ENCODE data around the gene GTPBP6.
"Not testable (repeated sequence)": the region's sequence is repeated elsewhere in the genome, so short reads cannot be mapped to it uniquely, and the experiment has no call there.

The GTPBP6 gene

DNA sequence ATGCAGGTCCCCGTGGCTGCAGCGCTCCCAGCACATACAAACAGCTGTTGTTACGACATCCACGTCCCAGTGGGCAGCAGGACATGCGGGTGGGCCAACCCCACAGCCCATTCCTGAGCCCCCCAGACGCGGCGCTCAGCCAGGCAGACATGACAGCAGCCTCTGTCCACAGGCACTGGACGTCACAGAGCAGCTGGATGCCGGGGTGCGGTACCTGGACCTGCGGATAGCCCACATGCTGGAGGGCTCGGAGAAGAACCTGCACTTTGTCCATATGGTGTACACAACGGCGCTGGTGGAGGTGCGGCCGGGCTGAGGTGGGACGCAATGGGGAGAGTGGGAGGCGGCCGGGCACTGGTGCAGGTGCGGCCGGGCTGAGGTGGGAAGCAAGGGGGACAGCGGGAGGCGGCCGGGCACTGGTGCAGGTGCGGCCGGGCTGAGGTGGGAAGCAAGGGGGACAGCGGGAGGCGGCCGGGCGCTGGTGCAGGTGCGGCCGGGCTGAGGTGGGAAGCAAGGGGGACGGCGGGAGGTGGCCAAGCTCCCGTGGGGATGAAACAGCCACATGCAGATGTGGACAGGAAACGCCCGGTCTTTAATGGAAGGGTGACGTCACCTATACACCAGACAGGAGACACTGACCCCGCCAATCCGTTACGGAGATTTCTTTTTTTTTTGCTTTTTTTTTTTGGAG lies 28.0 kb downstream of the GTPBP6 start:
- no peak for DNase-seq (ENCODE audit: low spot score)

DNA sequence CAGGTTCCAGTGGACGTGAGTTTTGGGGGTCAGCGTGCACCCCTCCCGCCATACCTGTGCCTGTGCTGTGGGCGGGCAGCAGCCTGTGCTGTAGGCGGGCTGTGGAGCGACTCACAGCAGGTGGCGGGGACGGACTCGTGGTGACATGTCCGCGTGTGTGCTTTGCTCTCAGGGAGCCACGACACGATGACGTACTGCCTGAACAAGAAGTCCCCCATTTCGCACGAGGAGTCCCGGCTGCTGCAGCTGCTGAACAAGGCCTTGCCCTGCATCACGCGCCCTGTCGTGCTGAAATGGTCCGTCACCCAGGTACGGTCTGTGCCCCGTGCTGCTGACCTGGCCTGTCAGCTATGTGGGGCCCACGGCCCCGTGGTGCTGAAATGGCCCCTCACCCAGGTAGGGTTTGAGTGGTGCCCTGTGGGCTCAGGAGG lies 30.0 kb downstream of the GTPBP6 start:
- no peak for DNase-seq (ENCODE audit: low spot score)

DNA sequence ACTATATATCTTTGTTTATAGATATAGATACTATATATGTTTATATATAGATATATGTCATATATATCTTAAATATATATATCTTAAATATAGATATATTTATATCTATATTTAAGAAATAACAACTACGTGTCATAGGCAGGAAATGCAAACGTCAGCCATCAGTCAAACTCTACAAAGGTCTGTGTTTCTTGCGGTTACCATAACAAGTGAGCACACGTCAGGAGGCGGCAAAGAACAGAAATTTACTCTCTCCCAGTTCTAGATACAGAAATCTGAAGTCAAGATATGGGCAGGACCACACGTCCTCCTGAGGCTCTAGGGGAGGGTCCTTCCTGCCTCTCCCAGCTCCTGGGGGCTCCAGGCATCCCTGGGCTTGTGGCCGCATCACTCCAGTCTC lies 30.9 kb downstream of the GTPBP6 start:
- no peak for DNase-seq (ENCODE audit: low spot score)

DNA sequence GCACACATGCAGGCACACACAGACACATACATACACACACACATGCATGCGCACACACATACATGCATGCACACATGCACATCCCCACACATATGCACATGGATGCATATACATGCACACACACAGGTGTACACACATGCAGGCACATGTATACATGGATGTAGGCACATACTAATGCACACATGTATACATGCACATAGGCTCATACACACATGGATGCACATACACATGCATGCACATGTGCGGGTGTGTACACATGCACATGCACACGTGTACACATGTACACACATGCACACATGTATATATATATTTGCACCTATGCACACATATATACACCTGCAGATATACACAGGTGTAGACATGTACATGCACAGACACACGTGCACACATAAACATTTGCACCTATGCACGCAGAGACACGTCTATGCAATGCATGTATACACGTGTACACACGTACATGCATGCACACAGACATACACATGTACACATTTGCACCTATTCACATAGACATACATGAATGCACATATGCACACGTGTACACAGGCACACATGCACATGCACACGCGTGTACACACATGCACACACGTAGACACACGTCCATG lies 33.4 kb downstream of the GTPBP6 start:
- no peak for DNase-seq (ENCODE audit: low spot score)

DNA sequence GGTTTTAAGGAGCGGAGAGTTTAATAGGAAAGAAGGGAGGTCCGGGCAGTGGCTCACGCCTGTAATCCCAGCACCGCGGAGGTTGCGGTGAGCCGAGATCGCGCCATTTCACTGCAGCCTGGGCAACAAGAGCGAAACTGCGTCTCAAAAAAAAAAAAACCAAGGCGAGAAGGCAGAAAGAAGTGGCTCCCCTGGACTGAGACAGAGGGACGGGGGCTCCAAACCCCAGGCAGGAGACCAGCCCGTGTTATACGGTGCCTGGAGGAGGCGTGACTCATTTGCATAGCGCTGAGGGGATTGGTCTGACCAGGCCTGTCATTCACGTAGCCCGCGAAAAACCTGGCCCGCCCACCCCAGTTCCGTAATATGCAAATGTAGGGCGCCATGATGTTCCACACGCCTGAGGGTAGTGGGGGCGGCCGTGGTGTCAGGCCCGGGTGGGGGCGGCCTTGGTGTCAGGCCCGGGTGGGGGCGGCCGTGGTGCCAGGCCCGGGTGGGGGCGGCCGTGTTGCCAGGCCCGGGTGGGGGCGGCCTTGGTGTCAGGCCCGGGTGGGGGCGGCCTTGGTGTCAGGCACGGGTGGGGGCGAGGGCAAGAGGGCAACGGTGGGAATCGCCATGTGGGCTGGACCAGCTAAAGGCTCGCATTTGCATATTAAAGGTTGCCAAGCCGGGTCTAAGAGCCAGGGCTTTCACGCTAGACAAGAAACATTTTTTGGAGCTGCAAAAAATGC lies 35.3 kb downstream of the GTPBP6 start:
- DNase-seq (ENCODE audit: low spot score) = no peak

DNA sequence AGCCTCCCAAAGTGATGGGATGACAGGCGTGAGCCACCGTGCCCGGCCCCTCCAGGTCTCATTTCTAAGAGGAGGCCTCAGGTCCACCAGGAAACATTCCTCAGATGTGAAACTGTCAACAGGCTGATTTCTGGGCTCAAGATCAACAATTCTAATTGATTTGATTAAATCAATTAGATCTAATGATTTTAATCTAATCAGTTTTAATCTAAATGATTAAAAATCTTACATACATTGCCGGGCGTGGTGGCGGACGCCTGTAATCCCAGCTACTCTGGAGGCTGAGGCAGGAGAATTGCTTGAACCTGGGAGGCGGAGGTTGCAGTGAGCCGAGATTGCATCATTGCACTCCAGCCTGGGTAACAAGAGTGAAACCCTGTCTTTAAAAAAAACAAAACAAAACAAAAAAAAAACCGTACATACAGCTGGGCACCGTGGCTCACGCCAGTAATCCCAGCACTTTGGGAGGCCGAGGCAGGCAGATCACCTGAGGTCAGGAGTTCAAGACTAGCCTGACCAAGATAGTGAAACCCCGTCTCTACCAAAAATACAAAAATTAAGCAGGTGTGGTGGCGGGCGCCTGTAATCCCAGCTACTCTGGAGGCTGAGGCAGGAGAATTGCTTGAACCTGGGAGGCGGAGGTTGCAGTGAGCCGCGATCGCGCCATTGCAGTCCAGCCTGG lies 36.5 kb downstream of the GTPBP6 start:
- DNase-seq (ENCODE audit: low spot score) = not testable (repeated sequence)

DNA sequence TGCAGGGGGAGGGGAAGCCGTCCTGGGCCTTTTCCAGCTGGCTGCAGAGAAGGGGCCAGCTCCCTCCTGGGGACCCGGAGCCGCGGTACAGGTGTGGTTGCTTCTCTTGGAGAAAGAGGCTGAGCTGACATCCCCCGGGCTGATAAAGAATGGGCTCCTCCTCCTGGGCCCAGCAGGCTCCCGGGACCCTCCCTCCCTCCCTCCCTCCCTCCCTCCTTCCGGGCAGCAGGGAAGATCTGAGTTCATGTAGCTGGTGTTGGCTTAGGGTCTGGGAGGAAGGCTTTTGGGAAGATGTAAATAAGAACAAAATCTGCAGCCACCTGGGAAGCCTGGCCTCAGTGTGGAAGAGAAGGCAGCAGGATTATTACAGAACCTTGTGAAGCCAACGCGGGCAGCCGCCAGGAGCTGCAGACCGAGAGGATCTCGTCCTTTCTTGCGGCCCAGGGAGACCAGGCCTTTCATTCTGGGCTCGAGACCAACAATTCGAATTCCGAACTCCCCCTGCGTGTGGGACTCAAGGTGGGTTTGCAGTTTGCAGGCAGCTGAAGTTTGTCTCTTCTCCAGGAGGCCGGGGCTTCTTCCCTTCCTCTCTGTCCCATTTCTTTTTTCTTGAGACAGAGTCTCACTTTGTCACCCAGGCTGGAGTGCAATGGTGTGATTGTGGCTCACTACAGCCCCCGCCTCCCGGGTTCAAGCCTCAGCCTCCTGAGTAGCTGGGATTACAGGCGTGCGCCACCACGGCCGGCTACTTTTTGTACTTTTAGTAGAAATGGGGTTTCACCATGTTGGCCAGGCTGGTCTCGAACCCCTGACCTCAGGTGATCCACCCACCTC lies 37.2 kb downstream of the GTPBP6 start, which contains the start of gene PLCXD1:
Gene PLCXD1, plus strand, starts transcription at position 216 of the 834 bp plus-strand sequence. CDS start 2,807 bp downstream, outside the sequence.
- no peak for DNase-seq (ENCODE audit: low spot score)

DNA sequence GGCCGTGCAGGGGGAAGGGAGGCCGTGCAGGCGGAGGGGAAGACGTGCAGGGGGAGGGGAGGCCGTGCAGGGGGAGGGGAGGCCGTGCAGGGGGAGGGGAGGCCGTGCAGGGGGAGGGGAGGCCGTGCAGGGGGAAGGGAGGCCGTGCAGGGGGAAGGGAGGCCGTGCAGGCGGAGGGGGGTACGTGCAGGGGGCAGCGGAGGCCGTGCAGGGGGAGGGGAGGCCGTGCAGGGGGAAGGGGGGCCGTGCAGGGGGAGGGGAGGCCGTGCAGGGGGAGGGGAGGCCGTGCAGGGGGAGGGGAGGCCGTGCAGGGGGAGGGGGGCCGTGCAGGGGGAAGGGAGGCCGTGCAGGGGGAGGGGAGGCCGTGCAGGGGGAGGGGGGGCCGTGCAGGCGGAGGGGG lies 37.9 kb downstream of the GTPBP6 start:
- not testable (repeated sequence) for DNase-seq (ENCODE audit: low spot score)

DNA sequence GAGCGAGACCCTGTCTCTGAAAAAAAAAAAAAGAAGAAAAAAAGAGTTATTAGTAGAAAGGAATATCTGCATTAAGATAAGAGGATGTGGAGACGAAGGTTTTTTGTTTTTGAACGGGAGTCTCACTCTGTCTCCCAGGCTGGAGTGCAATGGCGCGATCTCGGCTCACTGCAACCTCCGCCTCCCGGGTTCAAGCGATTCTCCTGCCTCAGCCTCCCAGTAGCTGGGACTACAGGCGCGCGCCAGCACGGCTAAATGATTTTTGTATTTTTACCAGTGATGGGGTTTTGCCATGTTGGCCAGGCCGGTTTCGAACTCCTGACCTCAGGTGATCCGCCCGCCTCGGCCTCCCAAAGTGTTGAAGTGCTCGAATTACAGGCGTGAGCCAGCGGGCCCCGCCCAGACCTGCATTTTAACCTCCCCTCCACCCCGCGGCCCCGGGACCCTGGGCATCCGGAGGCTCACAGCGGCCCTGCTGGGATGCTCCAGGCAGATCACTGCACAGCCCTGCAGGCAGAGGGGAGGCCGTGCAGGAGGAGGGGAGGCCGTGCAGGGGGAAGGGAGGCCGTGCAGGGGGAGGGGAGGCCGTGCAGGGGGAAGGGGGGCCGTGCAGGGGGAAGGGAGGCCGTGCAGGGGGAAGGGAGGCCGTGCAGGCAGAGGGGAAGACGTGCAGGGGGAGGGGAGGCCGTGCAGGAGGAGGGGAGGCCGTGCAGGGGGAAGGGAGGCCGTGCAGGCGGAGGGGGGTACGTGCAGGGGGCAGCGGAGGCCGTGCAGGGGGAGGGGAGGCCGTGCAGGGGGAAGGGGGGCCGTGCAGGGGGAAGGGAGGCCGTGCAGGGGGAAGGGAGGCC lies 38.6 kb downstream of the GTPBP6 start:
- DNase-seq (ENCODE audit: low spot score) = not testable (repeated sequence)

DNA sequence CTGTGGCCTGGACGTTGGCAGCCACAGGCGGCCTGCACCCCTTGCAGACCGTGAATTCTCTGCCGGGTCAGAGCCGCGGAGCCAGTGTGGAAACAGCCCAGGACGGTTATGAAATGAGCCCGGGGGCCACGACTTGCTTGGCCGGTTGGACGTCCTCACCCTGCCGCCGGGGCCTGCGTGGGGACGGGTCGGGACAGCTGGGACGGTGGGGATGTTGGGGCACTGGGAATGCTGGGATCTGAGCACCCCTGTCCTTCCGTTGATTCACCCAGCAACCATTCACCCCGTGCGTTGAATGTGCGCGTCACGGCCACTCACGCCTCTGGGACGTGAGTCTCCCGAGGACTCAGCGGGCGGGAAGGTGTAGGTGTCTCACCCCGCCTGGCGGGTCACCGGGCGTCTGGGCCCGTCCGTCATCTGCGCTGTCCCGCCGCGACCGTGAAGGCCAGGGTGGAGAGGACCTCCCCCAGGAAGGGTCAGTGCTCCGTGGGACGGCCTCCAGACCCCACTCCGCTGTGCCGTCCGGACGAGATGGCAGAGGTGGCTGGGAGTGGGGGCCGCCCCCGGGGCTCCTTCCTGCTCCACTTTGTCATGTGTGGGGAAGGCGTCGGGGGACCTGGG lies 41.9 kb downstream of the GTPBP6 start:
- no peak for DNase-seq (ENCODE audit: low spot score)

DNA sequence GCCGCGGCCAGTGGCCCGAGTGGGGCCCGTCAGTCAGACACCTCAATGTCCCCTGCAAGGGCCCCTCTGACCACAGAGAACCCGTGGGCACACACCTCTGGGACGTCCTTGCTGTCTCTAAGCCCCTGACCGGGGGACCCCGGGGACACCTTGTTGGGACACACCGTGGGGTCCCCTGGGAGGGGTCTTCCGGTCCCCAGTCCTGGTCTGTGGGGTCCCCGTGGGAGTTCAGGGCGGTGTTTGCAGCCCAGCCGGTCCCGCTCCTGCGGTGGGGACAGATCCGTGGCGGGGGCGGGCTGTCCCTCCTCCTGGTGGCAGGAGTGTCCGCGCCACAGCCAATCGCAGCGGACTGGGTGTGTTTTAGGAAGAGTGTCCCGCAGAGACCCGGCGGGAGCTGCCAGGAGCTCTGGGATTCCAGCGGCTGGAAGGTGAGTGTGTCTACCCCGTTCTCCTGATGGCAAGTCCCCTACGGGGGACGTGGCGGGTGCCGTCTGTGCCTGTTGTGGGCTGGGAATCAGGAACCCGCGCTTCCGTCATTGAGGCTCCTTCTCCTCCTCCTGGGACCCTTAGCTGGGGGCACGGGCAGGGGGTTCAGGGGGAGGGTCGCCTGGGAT lies 42.5 kb downstream of the GTPBP6 start:
- peak; percentile 75 for DNase-seq (ENCODE audit: low spot score)

DNA sequence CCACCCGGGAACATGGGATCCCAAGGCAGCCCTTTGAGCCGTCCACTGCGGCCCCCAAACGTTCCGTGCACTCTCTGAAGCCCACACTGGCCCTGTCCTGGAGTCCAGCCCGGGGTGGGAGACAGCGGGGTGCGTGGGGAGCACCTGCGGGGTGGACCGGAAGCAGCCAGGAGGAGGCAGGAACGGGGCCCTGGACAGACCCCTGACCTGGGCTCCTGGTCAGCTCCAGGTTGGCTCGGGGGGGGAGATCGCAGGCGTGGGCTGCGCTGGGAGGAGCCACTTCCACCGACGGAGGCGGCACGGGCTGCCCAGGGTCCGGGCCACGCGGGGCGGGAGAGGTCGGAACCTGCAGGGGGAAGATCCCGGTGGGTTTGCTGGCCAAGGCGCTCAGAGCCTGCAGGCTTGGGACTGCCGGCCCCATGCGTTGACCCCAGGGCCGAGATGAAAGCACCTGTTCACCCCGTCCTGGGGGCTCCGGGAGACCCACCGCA lies 43.1 kb downstream of the GTPBP6 start:
- no peak for DNase-seq (ENCODE audit: low spot score)

DNA sequence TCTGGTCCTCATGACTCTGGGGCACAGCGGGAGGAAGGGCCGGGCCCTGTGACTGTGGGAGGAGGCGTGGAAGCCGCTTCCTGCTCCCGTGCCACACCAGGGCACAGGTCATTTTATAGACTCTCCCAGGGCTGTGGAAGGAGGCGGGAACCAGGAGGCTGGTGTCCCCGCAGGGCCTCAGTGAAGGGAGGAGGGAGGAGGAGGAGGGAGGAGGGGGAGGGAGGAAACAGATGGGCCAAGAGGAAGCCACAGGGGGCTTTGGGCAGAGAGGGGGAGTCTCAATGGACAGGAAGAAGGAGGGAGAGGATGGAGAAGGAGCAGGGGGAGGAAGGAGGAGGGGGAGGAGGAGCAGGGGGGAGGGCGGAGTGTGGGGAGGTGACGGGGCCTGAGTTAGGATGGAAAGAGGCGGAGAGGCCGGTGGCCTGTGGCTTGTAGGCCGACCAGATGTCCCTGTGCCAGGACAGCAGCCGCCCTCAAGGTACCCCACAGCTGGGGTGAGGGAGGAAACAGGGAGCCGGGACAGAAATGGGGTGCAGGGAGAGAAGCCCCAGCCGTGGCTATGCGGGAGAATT lies 43.6 kb downstream of the GTPBP6 start:
- DNase-seq (ENCODE audit: low spot score) = no peak

DNA sequence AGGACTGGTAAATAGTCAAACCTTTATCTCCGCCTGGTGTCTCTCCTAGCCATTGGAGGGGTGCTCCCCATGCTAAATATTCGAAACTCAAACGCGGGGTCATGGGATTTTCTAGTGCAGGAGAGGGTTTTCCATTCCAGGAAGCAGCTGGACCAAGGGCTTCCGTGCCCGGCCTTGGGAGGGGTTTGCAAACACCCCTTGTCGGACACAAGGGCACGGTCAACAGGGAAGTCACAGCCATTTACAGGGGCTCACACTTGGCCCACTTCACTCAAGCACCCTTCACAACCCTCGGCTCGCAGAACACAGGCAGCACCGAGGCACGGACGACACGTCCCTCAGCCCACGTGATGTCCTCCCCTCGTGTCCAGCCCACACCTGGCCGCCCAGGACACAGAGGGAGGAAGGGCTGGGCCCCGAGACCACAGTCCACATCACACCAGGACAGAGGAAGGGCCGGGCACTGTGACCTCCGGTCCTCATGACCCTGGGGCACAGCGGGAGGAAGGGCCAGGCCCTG lies 47.7 kb downstream of the GTPBP6 start:
- DNase-seq (ENCODE audit: low spot score) = no peak

DNA sequence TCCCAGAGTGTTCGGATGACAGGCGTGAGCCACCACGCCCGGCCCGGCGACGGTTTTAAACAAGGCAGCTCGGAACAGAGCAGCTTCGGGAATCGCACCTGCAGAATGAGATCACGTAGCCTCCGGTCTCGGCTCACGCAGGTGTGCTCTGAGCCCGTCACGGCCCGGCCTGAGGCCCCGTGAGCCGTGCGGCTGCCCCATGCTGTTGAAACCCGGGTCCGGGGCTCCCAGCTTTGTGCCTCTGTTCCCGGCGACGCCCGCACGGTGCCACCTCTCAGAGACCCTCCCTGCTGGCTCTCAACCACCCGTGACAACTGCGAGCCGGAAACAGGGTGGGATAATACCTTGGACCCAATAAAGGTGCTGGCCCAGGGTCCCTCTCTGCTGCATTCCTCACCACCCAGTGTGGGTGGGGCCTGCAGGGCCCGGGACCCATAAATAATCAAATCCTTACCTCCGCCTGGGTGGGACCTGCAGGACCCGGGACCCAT lies 50.8 kb downstream of the GTPBP6 start:
- no peak for DNase-seq (ENCODE audit: low spot score)

DNA sequence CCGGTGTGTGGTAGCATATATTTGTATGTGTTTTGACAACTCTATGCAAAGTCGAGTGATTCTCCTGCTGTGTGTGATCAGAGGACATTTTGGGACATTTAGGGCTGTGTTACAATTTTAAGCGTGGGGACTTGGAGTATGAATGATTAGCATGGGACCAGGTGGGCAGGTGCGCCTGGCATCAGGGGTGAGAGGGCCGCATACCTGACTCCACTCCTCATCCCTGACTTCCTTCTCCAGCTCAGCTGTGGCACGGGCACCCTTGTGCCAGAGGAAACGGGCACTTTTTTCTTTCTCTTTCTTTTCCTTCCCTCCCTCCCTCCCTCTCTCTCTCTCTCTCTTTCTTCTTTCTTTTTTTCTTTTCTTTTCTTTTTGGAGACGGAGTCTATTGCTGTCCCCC lies 53.1 kb downstream of the GTPBP6 start:
- no peak for DNase-seq (ENCODE audit: low spot score)

DNA sequence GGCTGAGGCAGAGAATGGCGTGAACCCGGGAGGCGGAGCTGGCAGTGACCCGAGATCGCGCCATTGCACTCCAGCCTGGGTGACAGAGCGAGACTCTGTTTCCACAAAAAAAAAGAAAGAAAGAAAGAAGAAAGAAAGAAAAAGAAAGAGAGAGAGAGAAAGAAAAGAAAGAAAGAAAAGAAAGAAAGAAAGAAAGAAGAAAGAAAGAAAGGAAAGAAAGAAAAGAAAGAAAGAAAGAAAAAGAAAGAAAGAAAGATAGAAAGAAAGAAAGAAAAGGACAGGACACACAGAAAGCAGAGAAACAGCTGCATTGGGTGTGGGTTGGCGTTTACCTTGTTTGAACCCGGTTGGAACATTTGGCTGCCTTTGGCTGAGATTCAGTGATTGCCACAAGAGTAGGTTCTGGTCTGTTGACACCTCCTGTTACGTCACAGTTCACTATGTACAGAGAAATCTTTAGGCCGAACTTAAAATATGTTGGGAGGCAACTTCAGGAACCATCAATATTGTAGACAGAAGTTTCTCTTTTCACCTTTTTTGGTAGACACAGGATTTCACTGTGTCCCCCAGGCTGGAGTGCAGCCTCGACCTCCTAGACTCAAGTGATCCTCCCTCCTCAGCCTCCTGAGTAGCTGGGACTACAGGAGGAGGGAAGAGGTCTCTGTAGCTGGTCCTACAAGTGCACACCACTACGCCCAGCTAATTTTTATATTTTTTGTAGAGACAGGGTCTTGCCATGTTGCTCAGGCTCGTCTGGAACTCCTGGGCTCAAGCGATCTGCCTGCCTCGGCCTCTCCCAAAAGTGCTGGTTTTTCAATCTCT lies 53.8 kb downstream of the GTPBP6 start:
- no peak for DNase-seq (ENCODE audit: low spot score)

DNA sequence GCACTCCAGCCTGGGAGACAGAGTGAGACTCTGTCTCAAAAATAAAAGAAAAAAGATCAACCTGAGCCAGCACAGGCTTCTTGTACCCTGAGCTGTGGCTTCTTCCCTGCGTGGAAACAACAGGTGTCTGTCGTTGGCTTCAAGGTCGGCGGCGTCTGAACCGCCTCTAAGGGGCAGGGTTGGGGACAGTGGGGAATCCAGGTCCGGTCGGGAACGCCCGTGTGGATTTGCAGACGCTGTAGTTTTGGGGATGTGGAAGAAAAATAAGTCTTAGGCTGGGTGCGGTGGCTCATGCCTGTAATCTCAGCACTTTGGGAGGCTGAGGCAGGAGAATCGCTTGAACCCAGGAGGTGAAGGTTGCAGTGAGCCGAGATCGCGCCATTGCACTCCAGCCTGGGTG lies 54.6 kb downstream of the GTPBP6 start:
- not testable (repeated sequence) for DNase-seq (ENCODE audit: low spot score)

Measured in HuH-7.5 (cell line).